Epithelial cell of prostate (primary cell): ENCODE data around the gene S100A11.

Experiments used
- DNase-seq: peaks from one replicate; pipeline ENCODE4 v3.0.0-alpha.2; 2011; ENCODE audit warnings: low read depth, low spot score
- H3K27ac ChIP-seq: fragments of 450-650 bp; 2 replicates; pipeline ENCODE4 v1.5.1; 2017; ENCODE audit warnings: mild to moderate bottlenecking

Gene S100A11

DNA sequence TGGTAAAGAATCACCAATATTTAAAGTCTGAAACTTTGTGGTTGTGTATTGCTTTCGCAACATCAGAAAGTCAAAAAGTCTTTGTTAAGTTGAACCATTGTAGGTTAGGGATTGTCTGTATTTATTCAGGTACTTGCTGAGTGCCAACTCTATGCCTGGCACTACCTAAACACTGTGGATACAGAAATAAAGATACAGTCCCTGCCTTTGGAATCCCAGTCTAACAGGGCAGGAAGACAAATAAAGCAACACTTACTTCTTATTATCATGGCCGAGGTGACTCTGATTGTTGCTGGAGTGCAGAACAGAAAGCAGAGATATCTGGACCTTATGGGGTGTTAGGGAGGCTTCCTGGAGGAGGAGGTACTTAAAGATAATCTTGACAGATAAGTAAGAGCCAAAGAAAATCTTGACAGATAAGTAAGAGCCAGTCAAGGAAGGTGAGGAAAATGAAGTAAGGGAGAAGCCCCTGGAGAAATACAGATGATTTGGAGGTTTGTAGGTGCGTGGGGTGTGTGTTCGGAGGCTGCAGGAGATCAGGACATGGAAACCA is 31.4 kb downstream of the S100A11 start:
- no peak overlapping the region for H3K27ac ChIP-seq
- DNase-seq: no peak

DNA sequence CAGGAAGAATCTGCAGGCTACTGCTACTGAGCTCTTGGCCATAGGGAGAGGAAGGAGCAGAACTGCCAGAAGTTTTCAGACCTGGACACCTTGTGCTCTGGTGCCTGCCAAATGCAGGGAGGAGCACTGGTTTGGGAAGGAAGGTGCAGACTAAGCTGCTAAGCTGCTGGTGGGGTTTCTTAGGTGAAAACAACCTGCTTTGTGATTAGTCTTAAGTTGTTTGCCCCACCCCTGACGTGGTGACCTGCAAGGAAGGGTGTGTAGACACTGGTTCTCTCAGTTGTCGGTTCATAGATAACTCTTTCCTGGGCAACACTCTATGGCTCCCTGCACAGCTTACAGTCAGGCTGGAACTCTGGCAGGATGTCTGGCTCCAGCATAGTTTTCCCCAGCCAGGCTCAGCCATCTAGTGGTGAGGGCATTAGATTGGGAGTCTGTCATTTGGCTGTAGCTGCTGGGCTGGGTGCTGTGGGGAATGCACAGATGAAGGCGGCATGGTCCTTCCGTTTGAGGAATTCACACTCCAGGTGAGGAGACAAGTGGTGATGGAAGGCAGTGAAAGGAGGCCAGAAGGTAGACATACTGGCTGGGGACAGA is 32.9 kb downstream of the S100A11 start:
- H3K27ac ChIP-seq: no peak overlapping the region
- no peak for DNase-seq

DNA sequence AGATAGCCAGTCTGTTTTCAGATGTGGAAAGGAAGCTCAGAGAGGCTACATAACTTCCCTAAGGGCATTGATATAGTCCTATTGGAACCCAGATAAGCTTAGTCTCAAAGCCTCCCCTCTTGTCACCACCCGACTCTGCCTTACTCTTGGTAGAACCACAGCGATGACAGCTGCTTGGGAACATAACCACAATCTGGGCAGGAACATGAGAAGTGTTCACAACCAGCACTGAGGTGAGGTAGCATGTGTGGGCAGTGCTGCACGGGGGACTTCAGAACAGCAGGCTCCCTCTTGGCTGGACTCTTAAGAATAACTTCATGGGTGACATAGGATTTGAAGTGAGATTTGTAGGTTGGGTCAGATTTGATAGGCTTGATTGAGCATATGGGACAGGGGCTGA is 33.8 kb downstream of the S100A11 start:
- no peak for DNase-seq
- H3K27ac ChIP-seq: peak overlapping the region; percentile 100

DNA sequence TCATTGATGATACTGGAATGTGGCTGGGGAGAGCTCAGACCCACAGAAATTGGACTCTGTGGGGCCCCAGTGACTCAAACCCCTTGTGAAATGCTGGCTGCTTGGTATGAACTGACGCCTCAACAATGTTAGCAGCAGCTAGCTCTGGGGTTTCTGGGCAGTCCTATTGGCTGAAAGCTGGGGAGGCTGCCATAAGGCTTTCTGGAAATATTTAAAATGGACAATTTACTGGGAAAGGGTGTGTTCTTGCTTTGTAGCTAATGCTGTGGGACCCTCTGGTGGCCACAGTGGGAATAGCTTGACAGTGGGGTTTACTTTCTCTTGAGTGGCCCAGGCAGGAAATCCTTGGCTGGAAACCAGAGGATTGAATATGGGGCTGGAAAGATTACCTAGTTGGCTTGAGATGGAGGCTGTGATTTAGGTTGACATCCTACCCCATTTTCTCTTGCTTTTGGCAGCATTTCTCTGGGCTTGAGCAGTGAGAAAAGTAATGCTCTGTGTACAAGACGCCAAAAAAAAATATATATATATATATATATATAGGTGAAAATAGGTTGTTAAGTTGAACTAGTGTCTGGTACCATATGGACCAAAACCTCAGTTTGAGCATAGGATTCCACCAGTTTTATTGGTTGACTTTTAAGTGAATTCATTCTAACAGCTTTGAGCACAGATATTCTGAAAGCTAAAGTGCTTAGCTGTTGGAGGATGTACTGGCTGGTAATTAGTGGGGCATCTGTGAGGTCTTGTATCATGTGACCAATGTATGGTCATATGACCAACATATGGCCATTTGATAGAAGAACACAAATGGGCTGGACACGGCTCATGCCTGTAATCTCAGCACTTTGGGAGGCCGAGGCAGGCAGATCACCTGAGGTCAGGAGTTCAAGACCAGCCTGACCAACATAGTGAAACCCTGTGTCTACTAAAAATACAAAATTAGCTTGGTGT is 34.9 kb downstream of the S100A11 start:
- peak; percentile 96 for DNase-seq
- H3K27ac ChIP-seq: peak overlapping the region; percentile 100

DNA sequence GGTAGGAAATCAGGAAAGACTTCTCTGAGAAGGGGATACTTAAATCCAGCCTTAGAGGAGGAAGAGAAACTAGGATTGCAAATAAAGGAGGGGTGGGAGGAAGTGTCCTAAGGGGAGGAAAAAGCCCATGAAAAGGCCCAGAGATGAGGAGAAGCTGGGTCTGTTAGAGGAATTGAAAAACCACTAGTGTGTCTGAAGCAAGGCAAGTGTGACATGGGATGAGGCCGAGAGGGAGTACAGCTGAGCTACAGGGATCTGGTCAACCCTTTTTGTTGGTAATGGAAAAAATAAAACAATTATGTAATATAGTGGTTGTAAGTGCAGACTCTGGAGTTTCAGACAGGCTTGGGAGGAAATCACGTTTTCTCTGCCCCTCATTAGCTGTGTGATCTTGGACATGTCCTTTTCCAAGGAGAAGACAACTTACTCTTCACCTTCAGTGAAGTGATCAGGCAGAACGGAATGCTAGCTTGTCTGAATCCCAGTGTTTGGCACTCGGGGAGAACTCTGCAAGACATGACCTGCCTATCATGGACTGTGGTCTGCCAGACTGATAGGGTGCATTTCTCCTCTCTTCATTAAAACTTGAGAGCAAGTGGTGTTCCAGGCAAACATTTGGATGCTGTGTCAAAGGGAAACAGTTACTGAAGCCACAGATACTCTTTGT is 35.7 kb downstream of the S100A11 start:
- DNase-seq: no peak
- peak overlapping the region; percentile 100 for H3K27ac ChIP-seq

DNA sequence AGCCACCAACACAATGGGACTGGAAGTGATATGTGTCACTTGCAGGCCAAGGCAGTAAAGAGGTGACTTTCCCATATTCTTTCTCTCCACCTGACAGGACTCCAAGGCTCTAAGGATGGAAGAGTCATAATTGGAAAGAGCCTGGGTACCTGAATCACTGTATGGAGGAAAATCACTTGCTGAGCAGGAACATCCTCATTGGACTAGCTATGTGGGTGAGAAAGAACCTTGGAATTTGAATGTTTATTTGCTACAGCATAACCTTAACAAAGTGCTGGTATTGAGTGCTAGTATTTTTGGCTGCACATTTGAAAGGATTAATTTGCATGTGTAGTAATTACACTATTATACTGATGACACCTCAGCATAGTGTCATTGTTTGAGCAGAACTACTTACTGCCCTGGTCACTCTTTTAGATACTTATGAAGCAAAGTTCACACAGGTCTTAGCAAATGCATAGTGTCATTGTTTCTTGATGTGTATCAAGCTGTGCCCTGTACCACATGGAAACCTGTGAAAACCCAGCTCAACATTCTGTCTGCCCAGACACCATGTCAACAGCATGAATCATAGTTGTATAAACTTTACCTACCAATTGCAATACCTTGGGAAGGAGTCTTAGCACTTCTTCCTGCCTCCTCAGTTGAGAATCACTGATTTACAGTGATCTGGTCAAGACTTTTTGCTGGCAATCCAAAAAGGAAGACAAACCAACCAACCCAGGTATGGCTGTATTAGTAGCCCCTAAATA is 38.0 kb downstream of the S100A11 start:
- H3K27ac ChIP-seq: peak overlapping the region; percentile 100
- peak; percentile 89 for DNase-seq

DNA sequence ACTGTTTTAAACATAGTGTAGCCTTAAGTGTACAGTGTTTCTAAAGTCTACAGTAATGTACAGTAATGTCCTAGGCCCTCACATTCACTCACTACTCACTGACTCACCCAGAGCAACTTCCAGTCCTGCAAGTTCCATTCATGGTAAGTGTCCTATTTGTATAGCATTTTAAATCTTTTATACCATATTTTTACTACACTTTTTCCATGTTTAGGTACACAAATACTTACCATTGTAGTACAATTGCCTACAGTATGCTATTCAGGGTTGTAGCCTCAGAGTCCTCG is 39.6 kb downstream of the S100A11 start:
- peak overlapping the region; percentile 100 for H3K27ac ChIP-seq
- DNase-seq: no peak

DNA sequence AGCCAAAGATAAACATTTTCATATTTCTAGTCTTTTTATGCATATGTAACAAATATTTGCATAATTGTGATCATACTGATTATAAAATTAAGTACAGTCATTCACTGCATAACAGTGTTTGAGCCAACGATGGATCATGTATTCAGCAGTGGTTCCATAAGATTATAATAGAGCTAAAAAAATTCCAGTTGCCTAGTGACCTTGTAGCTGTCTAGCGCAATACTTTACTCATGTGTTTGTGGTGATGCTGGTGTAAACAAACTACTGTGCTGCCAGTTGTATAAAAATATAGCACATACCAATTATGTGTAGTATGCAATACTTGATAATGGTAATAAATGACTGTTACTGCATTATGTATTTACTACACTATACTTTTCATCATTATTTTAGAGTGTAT is 41.0 kb downstream of the S100A11 start:
- H3K27ac ChIP-seq: peak overlapping the region; percentile 100
- no peak for DNase-seq

DNA sequence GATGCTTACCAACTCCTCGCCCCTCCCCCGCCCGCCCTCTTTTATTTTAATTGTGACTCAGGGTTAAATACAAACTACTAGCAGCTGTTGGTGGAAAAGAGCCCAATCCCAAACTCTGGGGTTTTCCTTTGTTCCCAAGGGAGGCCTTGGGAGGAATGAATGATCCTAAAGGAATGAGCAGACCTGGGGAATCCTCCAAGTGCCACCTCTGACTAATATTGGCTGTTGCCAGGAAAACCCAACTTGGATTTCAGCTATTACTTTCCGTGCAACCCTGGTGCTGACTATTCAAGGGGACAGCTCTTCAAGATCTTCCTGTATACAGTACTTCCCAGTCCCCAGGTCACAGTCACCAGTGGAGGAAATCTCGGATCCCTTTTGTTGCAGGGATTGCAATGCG is 41.8 kb downstream of the S100A11 start:
- no peak for DNase-seq
- peak overlapping the region; percentile 100 for H3K27ac ChIP-seq

DNA sequence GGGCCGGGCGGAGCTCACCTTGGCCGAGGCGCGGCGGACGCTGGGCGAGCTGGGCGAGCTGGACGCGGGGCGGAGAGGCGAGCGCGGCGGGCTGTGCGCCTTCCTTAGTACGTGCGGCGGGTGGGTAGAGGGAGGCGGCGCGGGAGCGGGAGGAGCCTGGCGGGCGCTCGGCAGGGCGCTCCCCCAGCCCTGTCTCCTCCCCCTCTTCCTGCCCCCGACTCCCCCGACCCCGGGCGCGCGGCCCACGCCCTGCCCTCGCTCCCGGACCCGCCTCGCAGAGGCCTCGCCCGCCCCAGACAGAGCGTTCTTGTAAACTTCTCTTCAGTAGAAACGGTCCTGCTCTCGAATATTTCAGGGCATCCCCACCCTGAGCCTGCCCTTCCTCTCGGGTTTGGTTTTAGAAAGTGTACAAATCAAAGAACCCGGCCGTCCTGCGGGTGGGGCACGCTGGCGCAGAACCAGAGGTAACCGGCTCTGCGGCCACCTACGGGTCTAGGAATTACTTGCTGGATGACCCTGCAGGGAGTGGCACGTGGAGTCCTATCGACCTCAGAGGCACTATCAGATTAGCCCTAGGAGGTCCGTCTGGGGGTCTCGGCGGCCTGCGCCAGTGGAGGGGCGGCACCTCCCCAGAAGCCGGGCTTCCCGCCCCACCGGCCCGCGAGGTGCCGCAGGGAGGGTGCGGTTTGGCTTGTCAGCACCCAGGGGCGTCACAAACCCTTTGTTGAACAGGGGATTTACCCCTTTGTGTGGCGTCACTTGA is 42.9 kb downstream of the S100A11 start, which contains the start of gene S100A10:
Gene S100A10 (minus strand): TSS at position 126 of the 763 bp plus-strand sequence. CDS start 7,629 bp downstream, outside the sequence.
- DNase-seq: no peak
- peak within 1 kb of the TSS; percentile 100 for H3K27ac ChIP-seq

DNA sequence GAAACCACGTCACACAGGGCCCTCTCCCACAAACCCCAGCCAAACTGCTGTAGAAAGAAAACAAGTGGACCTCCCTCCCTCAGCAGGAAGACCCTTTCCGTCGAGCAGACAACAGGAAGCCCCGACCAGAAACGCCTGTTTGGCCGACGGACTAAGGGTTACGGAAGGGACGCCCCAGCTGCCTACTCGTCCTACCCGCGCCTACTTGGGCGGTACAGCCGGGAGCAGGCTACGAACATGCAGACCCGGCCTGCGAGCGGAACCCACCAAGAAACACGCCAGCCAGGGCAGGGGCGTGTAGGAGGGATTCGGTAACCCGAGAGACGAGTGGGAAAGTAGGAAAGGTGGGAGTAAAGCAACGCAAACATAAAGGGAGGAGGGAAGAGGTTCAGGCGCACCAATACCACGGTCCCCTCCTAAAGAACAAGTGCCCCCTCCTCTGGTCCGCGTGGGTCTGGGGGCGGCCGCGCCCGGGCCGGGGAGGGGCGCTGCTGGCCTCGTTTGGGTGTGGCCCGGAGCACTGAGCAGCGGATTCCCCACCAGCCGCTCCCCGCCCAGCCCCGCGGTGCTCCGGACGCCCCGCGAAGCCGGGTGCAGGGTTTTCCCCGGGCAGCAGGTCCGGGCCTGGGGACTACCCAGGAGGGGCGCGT is 43.6 kb downstream of the S100A11 start:
- peak overlapping the region; percentile 100 for H3K27ac ChIP-seq
- no peak for DNase-seq

DNA sequence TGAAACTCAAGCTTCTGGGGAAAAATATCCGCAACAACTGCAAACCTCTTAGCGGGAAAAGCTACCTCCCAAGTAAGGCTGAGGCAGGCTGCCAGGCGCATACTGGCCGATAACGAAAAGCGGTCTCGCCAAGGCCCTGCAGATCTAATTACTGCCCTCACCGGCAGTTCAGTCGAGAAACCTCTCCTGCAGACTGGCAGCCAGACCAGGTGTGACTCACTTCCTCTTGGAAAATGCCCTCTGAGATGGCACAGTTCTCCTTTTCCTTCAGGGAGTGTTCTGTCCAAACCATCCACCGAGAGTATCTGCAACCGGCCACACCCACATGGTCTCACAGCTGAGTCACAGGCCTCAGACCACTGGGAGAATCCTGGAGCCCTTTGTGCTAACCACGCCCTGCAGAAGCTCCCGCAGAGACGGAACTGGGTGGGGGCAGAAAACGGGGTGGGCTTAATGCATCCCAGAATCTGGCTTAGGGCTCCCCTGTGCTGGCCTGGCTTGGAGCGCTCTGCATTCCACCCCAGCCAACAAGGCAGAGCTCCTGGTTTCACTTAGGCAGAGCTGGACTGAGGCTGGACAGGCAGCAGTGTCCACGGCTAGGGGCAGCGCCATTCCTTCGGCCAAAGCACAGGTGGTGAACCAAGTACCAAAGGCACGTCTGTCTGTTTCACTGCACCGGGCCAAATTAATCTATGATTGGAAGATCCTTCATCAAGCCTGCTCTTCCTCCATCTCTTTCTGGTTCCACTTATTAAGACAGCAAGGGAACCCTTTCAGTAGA is 44.3 kb downstream of the S100A11 start:
- peak; percentile 92 for DNase-seq
- H3K27ac ChIP-seq: peak overlapping the region; percentile 100

DNA sequence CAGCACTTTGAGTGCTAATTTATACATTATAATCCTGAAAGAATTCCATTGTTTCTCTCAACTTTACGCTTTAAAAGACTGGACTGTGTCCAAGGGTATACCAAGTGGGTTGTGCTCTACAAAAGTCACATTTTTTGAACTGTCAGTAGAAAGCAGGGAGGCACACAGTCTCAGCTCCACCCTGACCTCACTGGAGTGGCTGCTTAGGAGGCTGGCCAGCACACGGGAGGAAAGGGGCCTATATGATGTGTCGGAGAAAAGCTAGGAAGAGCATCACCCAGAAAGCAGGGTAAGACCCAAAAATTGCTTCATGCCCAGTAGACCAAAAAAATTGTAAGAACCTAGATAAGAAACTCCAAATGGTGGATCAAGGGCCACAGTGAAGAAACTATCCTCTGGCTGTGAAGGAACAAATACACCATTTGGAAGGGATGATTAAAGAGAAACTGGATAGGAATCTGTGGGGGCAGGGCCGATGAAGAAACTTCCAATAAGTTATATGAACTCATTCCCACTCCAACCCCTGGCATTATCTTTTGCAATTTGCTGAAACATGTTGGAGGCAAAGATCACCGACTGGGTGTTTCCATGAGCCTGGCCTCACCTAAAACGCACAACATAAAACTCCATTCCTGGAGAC is 45.0 kb downstream of the S100A11 start:
- H3K27ac ChIP-seq: peak overlapping the region; percentile 100
- DNase-seq: no peak

DNA sequence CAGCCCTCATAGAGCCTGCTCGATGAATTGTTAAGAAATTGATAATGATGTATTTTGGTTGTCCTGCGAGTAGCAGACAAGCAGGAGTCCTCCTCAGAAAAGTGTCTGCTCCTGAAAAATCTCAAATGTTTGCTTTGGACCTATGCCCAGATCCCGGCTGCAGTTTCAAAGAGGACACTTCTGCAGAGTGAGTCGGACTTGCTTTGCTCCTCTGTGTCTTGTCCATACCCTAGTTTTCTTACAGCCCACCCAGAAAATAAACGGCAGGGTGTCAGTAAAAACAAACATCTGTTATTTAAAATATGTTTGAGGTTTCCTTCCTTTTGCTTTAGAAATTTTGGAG is 46.0 kb downstream of the S100A11 start:
- H3K27ac ChIP-seq: peak overlapping the region; percentile 100
- DNase-seq: no peak

DNA sequence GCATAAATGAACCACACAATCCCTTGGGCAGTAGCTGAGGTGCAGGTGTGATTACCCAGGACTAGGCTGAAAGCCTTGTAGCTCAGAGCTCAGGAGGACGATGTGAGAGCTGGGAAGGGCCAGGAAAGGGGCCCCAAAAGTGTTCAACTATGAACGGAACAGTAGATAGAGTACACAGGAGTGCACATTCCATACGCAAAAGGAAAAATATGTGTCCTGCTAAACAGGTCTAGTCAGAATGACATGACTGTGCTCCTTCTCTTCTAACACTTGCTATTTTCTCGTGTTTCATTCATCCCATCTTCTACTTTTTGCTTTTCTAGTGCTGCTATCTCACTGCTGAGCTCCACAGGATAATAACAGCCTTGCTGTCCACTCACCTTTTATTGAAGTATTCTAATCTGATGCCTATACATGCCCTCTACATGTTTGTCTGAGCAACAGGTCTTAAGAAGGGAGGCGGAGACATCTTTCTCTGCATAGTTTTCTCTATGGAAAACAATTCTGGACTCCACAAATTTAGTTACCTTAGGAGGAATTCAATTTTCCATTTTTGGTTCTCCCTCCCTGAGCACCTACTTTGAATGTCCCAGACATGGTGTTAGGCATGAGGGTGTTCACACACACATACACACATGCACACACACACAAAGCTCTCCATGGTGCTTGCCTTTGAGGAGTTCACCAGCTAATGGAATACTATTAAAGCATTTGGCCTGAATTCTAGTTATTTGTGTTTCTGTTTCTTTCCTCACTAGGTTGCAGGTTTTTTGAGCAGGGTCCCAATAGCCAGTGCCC is 46.5 kb downstream of the S100A11 start:
- no peak for DNase-seq
- H3K27ac ChIP-seq: peak overlapping the region; percentile 100

DNA sequence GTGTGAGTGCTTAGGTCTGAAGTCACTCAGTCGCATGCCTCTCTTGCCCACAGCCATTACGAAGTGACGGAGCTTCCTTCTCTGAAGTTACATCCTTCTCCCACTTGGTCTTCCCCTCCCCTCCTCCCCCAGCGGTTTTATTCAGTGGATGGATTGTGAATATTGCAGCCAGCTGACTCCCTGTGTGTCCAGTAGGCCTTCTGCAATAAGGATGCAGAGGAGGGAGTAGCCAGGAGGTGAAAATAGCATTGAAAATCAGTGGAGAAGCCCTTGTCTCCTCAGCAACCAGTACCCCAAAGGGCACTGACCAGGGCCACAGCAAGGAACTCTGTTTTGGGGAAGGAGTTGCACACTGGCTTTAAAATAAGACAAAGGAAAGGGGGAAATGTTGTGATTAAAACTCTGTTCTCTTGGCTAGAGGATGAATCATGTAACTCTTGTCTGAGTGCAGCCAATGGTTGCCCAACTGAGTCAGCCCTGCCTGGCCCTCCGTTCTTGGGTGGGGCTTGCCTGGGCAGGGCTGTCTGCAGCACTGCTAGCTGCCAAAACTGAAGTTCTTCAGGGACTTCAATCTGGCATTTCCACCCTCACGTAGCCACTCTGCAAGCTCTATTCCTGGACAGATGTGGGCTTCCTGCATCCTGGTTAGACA is 47.5 kb downstream of the S100A11 start:
- peak; percentile 81 for DNase-seq
- H3K27ac ChIP-seq: peak overlapping the region; percentile 100
